ENCODE results near the gene XIRP2. TPM values are rescaled to one million over a fixed set of nuclear protein-coding genes. Genes with fewer than 3 reads are reported as not detected.

Gene XIRP2
- total RNA-seq, 1 experiment from 2014 or later, result not detected

GRCh38 chr2:166959556-166959955, 71.3 kb downstream of the XIRP2 start:
- Mint-ChIP-seq H3K36me3 (ENCODE audit: insufficient read depth, unreplicated experiment) (no peaks in the 10 kb centered on the region), H3K27ac (ENCODE audit: low read depth, unreplicated experiment) (no peak overlapping the region), H3K9me3 (ENCODE audit: unreplicated experiment) (no peaks in the 10 kb centered on the region), H3K27me3 (ENCODE audit: insufficient read depth, unreplicated experiment) (no peaks in the 10 kb centered on the region), H3K4me3 (ENCODE audit: unreplicated experiment) (no peak overlapping the region), H3K4me1 (ENCODE audit: insufficient read depth, unreplicated experiment) (no peaks in the 10 kb centered on the region)
- TF ChIP-seq, protein P1, sequence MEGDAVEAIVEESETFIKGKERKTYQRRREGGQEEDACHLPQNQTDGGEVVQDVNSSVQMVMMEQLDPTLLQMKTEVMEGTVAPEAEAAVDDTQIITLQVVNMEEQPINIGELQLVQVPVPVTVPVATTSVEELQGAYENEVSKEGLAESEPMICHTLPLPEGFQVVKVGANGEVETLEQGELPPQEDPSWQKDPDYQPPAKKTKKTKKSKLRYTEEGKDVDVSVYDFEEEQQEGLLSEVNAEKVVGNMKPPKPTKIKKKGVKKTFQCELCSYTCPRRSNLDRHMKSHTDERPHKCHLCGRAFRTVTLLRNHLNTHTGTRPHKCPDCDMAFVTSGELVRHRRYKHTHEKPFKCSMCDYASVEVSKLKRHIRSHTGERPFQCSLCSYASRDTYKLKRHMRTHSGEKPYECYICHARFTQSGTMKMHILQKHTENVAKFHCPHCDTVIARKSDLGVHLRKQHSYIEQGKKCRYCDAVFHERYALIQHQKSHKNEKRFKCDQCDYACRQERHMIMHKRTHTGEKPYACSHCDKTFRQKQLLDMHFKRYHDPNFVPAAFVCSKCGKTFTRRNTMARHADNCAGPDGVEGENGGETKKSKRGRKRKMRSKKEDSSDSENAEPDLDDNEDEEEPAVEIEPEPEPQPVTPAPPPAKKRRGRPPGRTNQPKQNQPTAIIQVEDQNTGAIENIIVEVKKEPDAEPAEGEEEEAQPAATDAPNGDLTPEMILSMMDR (IDR thresholded peaks at IDR 0.05; ENCODE audit: unreplicated experiment), result no peak
- no TSS peak for BruUV-seq (replicated peaks)
- DNase-seq (ENCODE audit: unreplicated experiment), result no peak
- CTCF ChIA-PET, result interaction anchor here (0.8 kb wide), 1 partner anchor 17 kb away, joined by 3 read pairs; no protein-coding TSS in a partner anchor
- intact Hi-C loops (cut with micrococcal nuclease), result no loop called here
- POLR2A ChIA-PET, result no interaction called here

- H3K36me3 Mint-ChIP-seq (ENCODE audit: insufficient read depth, unreplicated experiment), result no peaks in the 10 kb centered on the region
- TF ChIP-seq, protein P1 (IDR thresholded peaks at IDR 0.05; ENCODE audit: unreplicated experiment), result no peak
- ChIA-PET CTCF (interaction anchor here (0.6 kb wide), 1 partner anchor 24 kb away, joined by 3 read pairs; no protein-coding TSS in a partner anchor), POLR2A (no interaction called here)
- no peaks in the 10 kb centered on the region for H3K4me1 Mint-ChIP-seq (ENCODE audit: insufficient read depth, unreplicated experiment)
- no TSS peak for BruUV-seq (replicated peaks)
- no peaks in the 10 kb centered on the region for H3K27me3 Mint-ChIP-seq (ENCODE audit: insufficient read depth, unreplicated experiment)
- no peak for DNase-seq (ENCODE audit: unreplicated experiment)
- no peaks in the 10 kb centered on the region for H3K9me3 Mint-ChIP-seq (ENCODE audit: unreplicated experiment)
- intact Hi-C loops (cut with micrococcal nuclease), result no loop called here
- no peak overlapping the region for H3K27ac Mint-ChIP-seq (ENCODE audit: low read depth, unreplicated experiment)
- H3K4me3 Mint-ChIP-seq (ENCODE audit: unreplicated experiment), result no peak overlapping the region
These were observed 72.5 kb downstream of the XIRP2 start for GRCh38 chr2:166960702-166961270.

GRCh38 chr2:166961933-166962332, 73.7 kb downstream of the XIRP2 start:
- no peak for DNase-seq (ENCODE audit: unreplicated experiment)
- intact Hi-C loops (cut with micrococcal nuclease), result no loop called here
- Mint-ChIP-seq H3K4me3 (ENCODE audit: unreplicated experiment) (no peak overlapping the region), H3K27me3 (ENCODE audit: insufficient read depth, unreplicated experiment) (no peaks in the 10 kb centered on the region), H3K9me3 (ENCODE audit: unreplicated experiment) (no peaks in the 10 kb centered on the region), H3K36me3 (ENCODE audit: insufficient read depth, unreplicated experiment) (no peaks in the 10 kb centered on the region), H3K4me1 (ENCODE audit: insufficient read depth, unreplicated experiment) (no peaks in the 10 kb centered on the region), H3K27ac (ENCODE audit: low read depth, unreplicated experiment) (no peak overlapping the region)
- TF ChIP-seq, protein P1 (IDR thresholded peaks at IDR 0.05; ENCODE audit: unreplicated experiment), result no peak
- BruUV-seq (replicated peaks), result no TSS peak
- POLR2A ChIA-PET, result no interaction called here
- CTCF ChIA-PET, result no interaction called here

DNA sequence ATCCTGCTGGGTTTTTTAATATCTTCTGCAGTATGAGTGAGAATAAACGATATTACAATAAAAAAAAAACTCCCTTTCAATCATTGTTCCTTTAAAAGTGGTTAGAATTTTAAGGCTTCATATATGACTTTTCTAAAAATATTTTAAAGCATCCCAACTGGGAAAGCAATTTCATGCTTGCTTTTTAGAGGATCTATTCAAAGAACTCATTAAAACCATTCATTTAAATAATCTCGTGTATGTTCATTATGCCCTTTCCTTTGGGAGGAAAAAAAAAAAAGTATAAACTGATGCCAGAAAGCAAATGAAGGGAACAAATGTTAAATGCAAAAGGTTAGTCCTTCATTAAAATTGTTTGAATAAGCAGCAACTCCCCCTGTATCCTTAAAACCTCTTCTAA, 81.2 kb downstream of the XIRP2 start:
- TF ChIP-seq, protein P1 (IDR thresholded peaks at IDR 0.05; ENCODE audit: unreplicated experiment), result no peak
- ChIA-PET POLR2A (interaction anchor here (0.6 kb wide), 1 partner anchor 191 kb away, joined by 3 read pairs; no protein-coding TSS in a partner anchor), CTCF (no interaction called here)
- no TSS peak for BruUV-seq (replicated peaks)
- Mint-ChIP-seq H3K4me3 (ENCODE audit: unreplicated experiment) (no peak overlapping the region), H3K27me3 (ENCODE audit: insufficient read depth, unreplicated experiment) (no peaks in the 10 kb centered on the region), H3K9me3 (ENCODE audit: unreplicated experiment) (no peaks in the 10 kb centered on the region), H3K36me3 (ENCODE audit: insufficient read depth, unreplicated experiment) (no peaks in the 10 kb centered on the region), H3K4me1 (ENCODE audit: insufficient read depth, unreplicated experiment) (no peaks in the 10 kb centered on the region), H3K27ac (ENCODE audit: low read depth, unreplicated experiment) (no peak overlapping the region)
- intact Hi-C loops (cut with micrococcal nuclease), result no loop called here
- DNase-seq (ENCODE audit: unreplicated experiment), result no peak

All from MCF 10A (cell line).